ENCODE results near the gene TCEAL1. TPM values are rescaled to one million over a fixed set of nuclear protein-coding genes. Genes with fewer than 3 reads are reported as not detected.

Gene TCEAL1
- polyA plus RNA-seq = 77.7 and 137 TPM in 2 replicates

GRCh38 chrX:103628386-103629317 is at the start of gene TCEAL1:
TCEAL1 (plus strand) TSS chrX:103628975; CDS start chrX:103629917, 942 bp downstream.

GRCh38 chrX:103585411-103586313 is 43.1 kb upstream of the TCEAL1 start, which contains the start of gene TCEAL4:
TCEAL4 (plus strand) TSS chrX:103585515; CDS start chrX:103586676, 1,161 bp downstream.

GRCh38 chrX:103607364-103608305 is 21.1 kb upstream of the TCEAL1 start, which contains the start of gene TCEAL3:
TCEAL3 (plus strand) TSS chrX:103607963; CDS start chrX:103609065, 1,102 bp downstream.

Other genes starting within 250 kb of the TCEAL1 start
- gene RAB40A, start 109.5 kb upstream of the TCEAL1 start, polyA plus RNA-seq = 0.27 TPM in 1 of 2 replicates, not detected in the other
- 292 and 303 TPM in 2 replicates for gene TCEAL4, start 43.5 kb upstream of the TCEAL1 start, polyA plus RNA-seq
- gene TCEAL3, start 21.0 kb upstream of the TCEAL1 start, polyA plus RNA-seq = 31.2 and 51.0 TPM in 2 replicates
- 226 and 282 TPM in 2 replicates for gene MORF4L2, start 57.7 kb downstream of the TCEAL1 start, polyA plus RNA-seq
- not detected in 2 replicates for gene TMEM31, start 81.9 kb downstream of the TCEAL1 start, polyA plus RNA-seq
- 23.2 and 43.0 TPM in 2 replicates for gene PLP1, start 147.9 kb downstream of the TCEAL1 start, polyA plus RNA-seq
- 15.4 and 16.3 TPM in 2 replicates for gene RAB9B, start 203.3 kb downstream of the TCEAL1 start, polyA plus RNA-seq

Data from Purkinje cell (primary cell).